K562 (cell line): ENCODE data around the gene PEX13. TPM values are rescaled to one million over a fixed set of nuclear protein-coding genes. Genes with fewer than 3 reads are reported as not detected.

Experiments
- ATAC-seq: fragments of 200-7000 bp; cut with Tn5 transposase; 3 replicates; pipeline ENCODE4 v1.9.1; 2020; ENCODE audit warnings: moderate library complexity
- BruUV-seq: library from RNA; stranded (reverse); fragments of 400-500 nt; replicated peaks from 2 replicates; lab custom pipeline; 2021; lab: Mats Ljungman, UMichigan
- CTCF ChIA-PET: fragments of 300-600 bp; formaldehyde crosslinking; extraction: SDS; loops from one replicate; lab custom pipeline; 2021; ENCODE audit warnings: low intra/inter-chr PET ratio; lab: Yijun Ruan, JAX
- POLR2A ChIA-PET: fragments of 300-600, 350-650 bp; sonication (Branson Sonifier 250); formaldehyde crosslinking; extraction: SDS; loops from one replicate; lab custom pipeline; 2021; ENCODE audit warnings: antibody characterized with exemption, inconsistent platforms; lab: Yijun Ruan, JAX
- DNase-seq, 4 experiments: peaks; one replicate each; pipeline versions ENCODE4 v3.0.0 to v3.0.0-alpha.2; 2011 to 2018; ENCODE audit warnings: low spot score in 3 of 4, mixed read lengths in 3 of 4; ENCODE audit errors: extremely low read depth in 1 of 4
- FAIRE-seq: peaks from 2 replicates; lab custom pipeline; 2011; peaks lifted over from hg19 to GRCh38; lab: Jason Lieb, UNC
- H2AFZ ChIP-seq: 2 replicates; pipeline ENCODE4 v1.6.0; 2011; ENCODE audit warnings: low read depth, low read length, control low read depth, inconsistent platforms
- H3K27ac ChIP-seq: fragments of 200-600 bp; 3 replicates; pipeline ENCODE4 v1.8.0; 2011; ENCODE audit warnings: low read depth, mild to moderate bottlenecking, control low read depth, inconsistent platforms, low read length, moderate library complexity, mixed read lengths; ENCODE audit errors: extremely low read depth
- H3K27me3 ChIP-seq, 2 experiments: fragments of 300-600 bp in 1 of 2; 2 replicates in 1 of 2; 3 replicates in 1 of 2; pipeline versions ENCODE4 v1.6.0 to v1.8.0; 2011; ENCODE audit warnings: inconsistent platforms in 2 of 2, low read length in 2 of 2, mild to moderate bottlenecking in 1 of 2, mixed read lengths in 1 of 2, moderate library complexity in 1 of 2; ENCODE audit not compliant: control insufficient read depth in 2 of 2, insufficient read depth in 2 of 2
- H3K36me3 ChIP-seq: fragments of 300-600 bp; 3 replicates; pipeline ENCODE4 v1.8.0; 2011; ENCODE audit warnings: mild to moderate bottlenecking, low read length, inconsistent platforms; ENCODE audit not compliant: control insufficient read depth, insufficient read depth
- H3K4me1 ChIP-seq, 2 experiments: fragments of 200-600 bp in 1 of 2; replicated peaks in 1 of 2; 2 replicates in 1 of 2; 3 replicates in 1 of 2; pipeline versions ENCODE4 v1.5.1 to v1.8.0; 2011; ENCODE audit warnings: inconsistent platforms in 2 of 2, low read length in 2 of 2, mild to moderate bottlenecking in 1 of 2, mixed read lengths in 1 of 2, moderate library complexity in 1 of 2; ENCODE audit not compliant: control insufficient read depth in 2 of 2, insufficient read depth in 2 of 2
- H3K4me2 ChIP-seq: 2 replicates; pipeline ENCODE4 v1.6.1; 2011; ENCODE audit warnings: low read length, control low read depth, inconsistent platforms, mixed read lengths; ENCODE audit not compliant: insufficient read depth
- H3K4me3 ChIP-seq: fragments of 200-600 bp; sonication (generic), shearing (Covaris generic); 2 replicates; pipeline ENCODE4 v1.5.1; 2016; ENCODE audit warnings: control low read depth, inconsistent platforms
- H3K79me2 ChIP-seq: fragments of 200-600 bp; 3 replicates; pipeline ENCODE4 v1.8.0; 2011; ENCODE audit warnings: low read length, inconsistent platforms; ENCODE audit not compliant: control insufficient read depth, insufficient read depth
- H3K9ac ChIP-seq, 2 experiments: 2 replicates each; pipeline versions ENCODE4 v1.6.0 to v1.6.1; 2011; ENCODE audit warnings: low read depth in 2 of 2, low read length in 2 of 2, control low read depth in 1 of 2, inconsistent platforms in 1 of 2, mild to moderate bottlenecking in 1 of 2, mixed read lengths in 1 of 2; ENCODE audit not compliant: insufficient read depth in 1 of 2
- H3K9me1 ChIP-seq: one replicate; pipeline ENCODE4 v1.6.0; 2011; ENCODE audit warnings: inconsistent platforms, mild to moderate bottlenecking, low read length, moderate library complexity; ENCODE audit not compliant: control insufficient read depth, insufficient read depth
- H3K9me3 ChIP-seq: replicated peaks from 2 replicates; pipeline ENCODE4 v1.5.1; 2011; ENCODE audit warnings: low read depth, low read length, inconsistent platforms; ENCODE audit not compliant: control insufficient read depth, insufficient read depth
- H4K20me1 ChIP-seq: replicated peaks from 2 replicates; pipeline ENCODE4 v1.6.1; 2011; ENCODE audit warnings: low read length, inconsistent platforms, mixed read lengths; ENCODE audit not compliant: control insufficient read depth, insufficient read depth
- ARID3B ChIP-seq: fragments of 250-450 bp; sonication (Bioruptor Pico); IDR thresholded peaks from 2 replicates; pipeline ENCODE4 v1.4.0; 2020; ENCODE audit warnings: borderline replicate concordance
- CC2D1A ChIP-seq: fragments of 450-650 bp; IDR thresholded peaks from 2 replicates; pipeline ENCODE4 v1.6.1; 2017; ENCODE audit warnings: mild to moderate bottlenecking
- E2F3 ChIP-seq: fragments of 250-450 bp; sonication (Bioruptor Pico); IDR thresholded peaks from 2 replicates; pipeline ENCODE4 v1.4.0; 2020; ENCODE audit warnings: mild to moderate bottlenecking
- ETV6 ChIP-seq, 3 experiments: fragments of 150-350 bp in 1 of 3; sonication (generic) in 1 of 3; formaldehyde crosslinking in 1 of 3; IDR thresholded peaks; 2 replicates each; pipeline versions ENCODE4 v1.6.1 to v1.8.0; 2014 to 2022; ENCODE audit warnings: borderline replicate concordance in 2 of 3, low read depth in 2 of 3, antibody characterized with exemption in 1 of 3, low read length in 1 of 3, mild to moderate bottlenecking in 1 of 3, missing genetic modification reagents in 1 of 3
- FOXJ3 ChIP-seq: sonication (generic); formaldehyde crosslinking; IDR thresholded peaks from 2 replicates; pipeline ENCODE4 v1.4.0; 2020; ENCODE audit warnings: mild to moderate bottlenecking, missing genetic modification reagents
- HNRNPLL ChIP-seq: fragments of 200-400 bp; formaldehyde crosslinking; IDR thresholded peaks from 2 replicates; pipeline ENCODE4 v1.6.1; 2017; ENCODE audit warnings: low read length, low read depth, mild to moderate bottlenecking; ENCODE audit not compliant: poor library complexity, severe bottlenecking
- KHSRP ChIP-seq: fragments of 450-650 bp; IDR thresholded peaks from 2 replicates; pipeline ENCODE4 v1.6.1; 2017
- MAZ ChIP-seq, 2 experiments: fragments of 450-650 bp in 1 of 2; sonication (generic) in 1 of 2; formaldehyde crosslinking; IDR thresholded peaks in 1 of 2; conservative IDR thresholded peaks in 1 of 2; 2 replicates each; pipeline versions ENCODE4 v1.4.0 to v1.5.0; 2020; ENCODE audit warnings: mild to moderate bottlenecking in 1 of 2, missing genetic modification reagents in 1 of 2
- ZBTB1 ChIP-seq: sonication (generic); formaldehyde crosslinking; IDR thresholded peaks from 2 replicates; pipeline ENCODE4 v1.8.1; 2023; ENCODE audit warnings: missing genetic modification reagents, low read depth, mild to moderate bottlenecking, borderline replicate concordance
- WGBS: fragments of 100-300 bp; shearing (Covaris generic); methylation state at CpG from one replicate; pipeline ENCODE4 v1.1.6; 2016; ENCODE audit warnings: low coverage, mixed read lengths; ENCODE audit not compliant: insufficient coverage; ENCODE audit errors: missing lambda C conversion rate; 5-methylcytosine and 5-hydroxymethylcytosine counted together
- in situ Hi-C: fragments of 300-500 bp; cut with MboI; formaldehyde crosslinking; loops from 4 replicates; pipeline ENCODE4 v1.15.0; 2018; ENCODE audit warnings: inconsistent platforms, mixed read lengths
- intact Hi-C: fragments of 100-400 bp; cut with micrococcal nuclease; formaldehyde crosslinking; loops from 2 replicates; pipeline ENCODE4 v1.14.2; 2022
- polyA plus RNA-seq, 8 experiments: library from polyadenylated mRNA; depleted of rRNA in 4 of 8; stranded (reverse) in 5 of 8; unstranded in 3 of 8; fragments of >200 nt; fragmentation: Nextera tagmentation in 2 of 8; fragmentation: Illumina TruSeq in 1 of 8; extraction: Ambion mirVana in 2 of 8; extraction: Trizol in 1 of 8; gene quantifications; 2 replicates each; pipeline versions ENCODE4 v1.2.1 to v1.2.3, GENCODE V29; 2011 to 2014; ENCODE audit warnings: inconsistent platforms in 1 of 8, missing spikeins in 1 of 8
- total RNA-seq, 7 experiments: library from RNA; depleted of rRNA in 6 of 7; stranded (reverse); fragments of >200 nt in 6 of 7; fragmentation: Illumina TruSeq in 2 of 7; extraction: Trizol in 2 of 7; gene quantifications; 2 replicates each; pipeline versions ENCODE4 v1.2.1 to v1.2.3, GENCODE V29; 2011 to 2021; ENCODE audit warnings: low replicate concordance in 1 of 7
- TF ChIP-seq, protein P1 (sequence below): sonication (generic); formaldehyde crosslinking; IDR thresholded peaks from 2 replicates; pipeline ENCODE4 v1.4.0; 2020; ENCODE audit warnings: mild to moderate bottlenecking, missing genetic modification reagents
- TF ChIP-seq, protein P2 (sequence below): sonication (generic); formaldehyde crosslinking; IDR thresholded peaks from 2 replicates; pipeline ENCODE4 v1.8.1; 2022; ENCODE audit warnings: missing genetic modification reagents

Gene PEX13
- total and polyA plus RNA-seq, 9 of the 15 experiments (the other 6 are each of a cell fraction or from before 2014, with no cell fraction given), result 4.0 to 30.4 (median 18.8) TPM

DNA sequence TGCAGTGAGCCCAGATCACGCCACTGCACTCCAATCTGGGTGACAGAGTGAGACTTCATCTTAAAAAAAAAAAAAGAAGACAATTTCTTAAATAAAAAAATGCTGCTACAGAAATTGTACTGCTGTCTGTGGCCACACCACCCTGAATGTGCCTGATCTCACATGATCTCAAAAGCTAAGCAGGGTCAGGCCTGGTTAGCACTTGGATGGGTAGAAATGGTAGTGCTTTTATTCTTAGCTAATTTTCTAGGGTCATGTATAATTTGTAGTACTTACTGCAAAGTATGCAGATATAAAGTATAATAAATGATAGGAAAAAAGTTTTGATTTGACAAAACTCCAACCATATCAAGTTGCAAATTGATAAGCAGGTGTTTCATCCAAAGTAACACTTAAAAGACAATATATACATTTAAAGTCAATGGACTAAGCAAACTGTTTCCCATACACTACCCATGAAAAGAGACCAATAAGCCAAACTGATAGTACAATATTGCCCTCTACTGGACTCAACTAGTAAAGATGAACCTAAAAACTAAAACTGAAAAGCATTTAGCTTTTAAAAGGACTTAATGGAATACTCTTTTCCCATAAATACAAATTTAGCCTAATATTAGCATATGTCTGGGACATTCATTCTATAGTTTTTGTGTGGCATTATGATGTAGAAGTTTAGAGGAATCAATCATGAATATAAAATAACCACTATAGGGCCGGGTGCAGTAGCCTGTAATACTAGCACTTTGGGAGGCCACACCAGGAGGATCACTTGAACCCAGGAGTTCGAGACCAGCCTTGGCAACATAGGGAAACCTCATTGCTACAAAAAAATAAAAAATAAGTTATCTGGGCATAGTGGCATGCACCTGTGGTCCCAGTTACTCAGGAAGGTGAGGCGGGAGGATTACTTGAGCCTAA is 18.6 kb upstream of the PEX13 start (continued):
- TF ChIP-seq CC2D1A (0 out of 2 replicates have a peak, but pooled peaks have one; percentile 29), ZBTB1 (CRISPR knock-in tag) (no peak)

GRCh38 chr2:61005736-61006135 is 11.8 kb upstream of the PEX13 start:
- no peaks in the 10 kb centered on the region for H3K9me1 ChIP-seq
- H2AFZ ChIP-seq, result peak overlapping the region; percentile 83
- TF ChIP-seq, protein P1, sequence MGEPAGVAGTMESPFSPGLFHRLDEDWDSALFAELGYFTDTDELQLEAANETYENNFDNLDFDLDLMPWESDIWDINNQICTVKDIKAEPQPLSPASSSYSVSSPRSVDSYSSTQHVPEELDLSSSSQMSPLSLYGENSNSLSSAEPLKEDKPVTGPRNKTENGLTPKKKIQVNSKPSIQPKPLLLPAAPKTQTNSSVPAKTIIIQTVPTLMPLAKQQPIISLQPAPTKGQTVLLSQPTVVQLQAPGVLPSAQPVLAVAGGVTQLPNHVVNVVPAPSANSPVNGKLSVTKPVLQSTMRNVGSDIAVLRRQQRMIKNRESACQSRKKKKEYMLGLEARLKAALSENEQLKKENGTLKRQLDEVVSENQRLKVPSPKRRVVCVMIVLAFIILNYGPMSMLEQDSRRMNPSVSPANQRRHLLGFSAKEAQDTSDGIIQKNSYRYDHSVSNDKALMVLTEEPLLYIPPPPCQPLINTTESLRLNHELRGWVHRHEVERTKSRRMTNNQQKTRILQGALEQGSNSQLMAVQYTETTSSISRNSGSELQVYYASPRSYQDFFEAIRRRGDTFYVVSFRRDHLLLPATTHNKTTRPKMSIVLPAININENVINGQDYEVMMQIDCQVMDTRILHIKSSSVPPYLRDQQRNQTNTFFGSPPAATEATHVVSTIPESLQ (CRISPR knock-in tag), result no peak
- no peak for TF ChIP-seq E2F3 (CRISPR knock-in tag)
- TF ChIP-seq KHSRP, result no peak
- no peak for TF ChIP-seq ARID3B
- no peak for TF ChIP-seq ETV6 (IDR thresholded peaks at IDR 0.05; ENCODE audit: borderline replicate concordance in 1 of 2, low read depth in 2 of 2, low read length in 1 of 2)
- TF ChIP-seq ETV6 (CRISPR knock-in tag; IDR thresholded peaks at IDR 0.05; ENCODE audit: borderline replicate concordance), result no peak
- no peak for TF ChIP-seq FOXJ3 (CRISPR knock-in tag)
- TF ChIP-seq, protein P2, sequence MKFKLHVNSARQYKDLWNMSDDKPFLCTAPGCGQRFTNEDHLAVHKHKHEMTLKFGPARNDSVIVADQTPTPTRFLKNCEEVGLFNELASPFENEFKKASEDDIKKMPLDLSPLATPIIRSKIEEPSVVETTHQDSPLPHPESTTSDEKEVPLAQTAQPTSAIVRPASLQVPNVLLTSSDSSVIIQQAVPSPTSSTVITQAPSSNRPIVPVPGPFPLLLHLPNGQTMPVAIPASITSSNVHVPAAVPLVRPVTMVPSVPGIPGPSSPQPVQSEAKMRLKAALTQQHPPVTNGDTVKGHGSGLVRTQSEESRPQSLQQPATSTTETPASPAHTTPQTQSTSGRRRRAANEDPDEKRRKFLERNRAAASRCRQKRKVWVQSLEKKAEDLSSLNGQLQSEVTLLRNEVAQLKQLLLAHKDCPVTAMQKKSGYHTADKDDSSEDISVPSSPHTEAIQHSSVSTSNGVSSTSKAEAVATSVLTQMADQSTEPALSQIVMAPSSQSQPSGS, result no peak
- TF ChIP-seq MAZ (CRISPR knock-in tag; conservative IDR thresholded peaks at IDR 0.05 in 1 of 2, IDR thresholded peaks at IDR 0.05 in 1 of 2), result no peak
- TF ChIP-seq HNRNPLL, result no peak
- TF ChIP-seq, all 486 proteins: peak for 0
- no peaks in the 10 kb centered on the region for H3K27me3 ChIP-seq
- H3K4me2 ChIP-seq, result no peak overlapping the region
- intact Hi-C loops (no loop called here), in situ Hi-C loops (no loop called here)
- 64% methylated on average over 3 of the region's 3 CpGs for WGBS
- no peaks in the 10 kb centered on the region for H3K9me3 ChIP-seq
- H3K36me3 ChIP-seq, result peaks cover 3% of the 10 kb centered on the region; the same call in 1 of the 3 replicates
- H3K79me2 ChIP-seq, result no peaks in the 10 kb centered on the region
- DNase-seq, result no peak
- ChIA-PET CTCF (no interaction called here), POLR2A (interaction anchor here (0.6 to 0.8 kb wide), 2 partner anchors 85 to 302 kb away, joined by 3 read pairs; no protein-coding TSS in a partner anchor)
- no peak overlapping the region for H3K4me3 ChIP-seq
- no peaks in the 10 kb centered on the region for H4K20me1 ChIP-seq
- no peak for ATAC-seq
- no peak overlapping the region for H3K27ac ChIP-seq
- BruUV-seq, result no TSS peak
- FAIRE-seq, result no peak
- H3K4me1 ChIP-seq, result no peaks in the 10 kb centered on the region; a peak in 1 of 5 replicates
- H3K9ac ChIP-seq, result no peak overlapping the region
